ENCODE data around the gene NKD1.

DNA sequence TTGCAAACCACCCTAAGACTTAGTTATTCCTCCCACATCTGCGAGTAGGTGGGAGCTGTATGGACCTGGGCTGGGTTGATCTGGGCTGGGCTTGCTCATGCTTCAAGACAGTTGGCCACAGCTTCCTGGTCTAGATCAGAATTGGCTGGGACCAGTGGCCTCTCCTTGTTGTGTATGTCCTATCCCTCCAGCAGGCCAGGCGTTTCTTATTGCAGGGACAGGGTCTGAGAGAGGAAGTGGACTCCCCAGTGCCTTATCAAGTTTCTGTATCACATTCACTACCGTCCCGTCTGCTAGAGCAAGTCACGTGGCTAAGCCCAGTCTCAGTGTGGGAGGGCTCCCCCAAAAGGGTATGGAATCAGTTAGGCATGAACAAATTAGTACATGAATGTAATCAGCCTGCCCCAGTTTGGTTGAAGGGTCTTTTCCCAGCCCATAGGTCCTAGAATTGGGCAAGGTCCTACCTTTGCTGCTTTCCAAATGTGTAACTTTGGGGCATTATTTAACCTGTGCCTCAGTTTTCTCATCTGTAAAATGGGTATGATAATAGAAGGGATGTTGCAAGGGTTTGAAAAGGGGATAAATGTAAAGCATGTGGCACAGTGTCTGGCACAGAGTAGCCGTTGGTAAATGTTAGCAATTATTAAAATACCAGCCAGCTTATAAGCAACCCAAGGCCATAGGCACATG is 36.0 kb downstream of the NKD1 start:
- TF ChIP-seq, protein P1, sequence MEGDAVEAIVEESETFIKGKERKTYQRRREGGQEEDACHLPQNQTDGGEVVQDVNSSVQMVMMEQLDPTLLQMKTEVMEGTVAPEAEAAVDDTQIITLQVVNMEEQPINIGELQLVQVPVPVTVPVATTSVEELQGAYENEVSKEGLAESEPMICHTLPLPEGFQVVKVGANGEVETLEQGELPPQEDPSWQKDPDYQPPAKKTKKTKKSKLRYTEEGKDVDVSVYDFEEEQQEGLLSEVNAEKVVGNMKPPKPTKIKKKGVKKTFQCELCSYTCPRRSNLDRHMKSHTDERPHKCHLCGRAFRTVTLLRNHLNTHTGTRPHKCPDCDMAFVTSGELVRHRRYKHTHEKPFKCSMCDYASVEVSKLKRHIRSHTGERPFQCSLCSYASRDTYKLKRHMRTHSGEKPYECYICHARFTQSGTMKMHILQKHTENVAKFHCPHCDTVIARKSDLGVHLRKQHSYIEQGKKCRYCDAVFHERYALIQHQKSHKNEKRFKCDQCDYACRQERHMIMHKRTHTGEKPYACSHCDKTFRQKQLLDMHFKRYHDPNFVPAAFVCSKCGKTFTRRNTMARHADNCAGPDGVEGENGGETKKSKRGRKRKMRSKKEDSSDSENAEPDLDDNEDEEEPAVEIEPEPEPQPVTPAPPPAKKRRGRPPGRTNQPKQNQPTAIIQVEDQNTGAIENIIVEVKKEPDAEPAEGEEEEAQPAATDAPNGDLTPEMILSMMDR (conservative IDR thresholded peaks at IDR 0.05) = no peak
- no peak for TF ChIP-seq EZH2 (IDR thresholded peaks at IDR 0.05; ENCODE audit: low read depth)
